ENCODE results near the gene KCNJ1. TPM values are rescaled to one million over a fixed set of nuclear protein-coding genes. Genes with fewer than 3 reads are reported as not detected.

The KCNJ1 gene
- total RNA-seq (not detected), polyA plus RNA-seq (under 1 TPM in 1 of 3 donors, not detected in 2; 0.10 TPM)
- long read RNA-seq, donor 1, result 0 reads
- long read RNA-seq, donor 2, result 0 reads
- long read RNA-seq, donor 3, result 0 reads
- long read RNA-seq, donor 4, result 0 reads
- long read RNA-seq, donor 5, result 0 reads
- long read RNA-seq, donor 6, result 0 reads
- long read RNA-seq, donor 7, result 0 reads
- long read RNA-seq, donor 8, result 0 reads
- long read RNA-seq, donor 9, result 0 reads
- long read RNA-seq, donor 10, result 0 reads

GRCh38 chr11:128867277-128867676 lies at the start of gene KCNJ1:
KCNJ1 (minus strand) TSS chr11:128867296; CDS start chr11:128840243, 27,053 bp downstream.
- Histone ChIP-seq H3K4me3 (no peak within 1 kb of the TSS), H3K27ac (no peak within 1 kb of the TSS), H3K4me1 (no peaks in the 10 kb centered on the region), H3K27me3 (no peaks in the 10 kb centered on the region), H3K9me3 (no peaks in the 10 kb centered on the region), H3K36me3 (no peaks in the 10 kb centered on the region)
- peak in 1 of 2 donors; percentile 46 for DNase-seq
- intact Hi-C loops (cut with DNase I; ENCODE audit: low total_unique reads), result no loop called here
- WGBS, 5 donors, result 36 to 60% (median 50%) methylated on average over 8 of the region's 8 CpGs
- TF ChIP-seq POLR2A (IDR thresholded peaks at IDR 0.05) (no peak), POLR2AphosphoS5 (IDR thresholded peaks at IDR 0.05) (no peak)

GRCh38 chr11:128916681-128917080 lies 49.6 kb upstream of the KCNJ1 start:
- WGBS, 5 donors, result 86 to 100% (median 93%) methylated on average over 2 of the region's 2 CpGs
- Histone ChIP-seq H3K27ac (no peak overlapping the region), H3K4me1 (no peaks in the 10 kb centered on the region)

GRCh38 chr11:128916037-128916572 lies 49.0 kb upstream of the KCNJ1 start:
- no peaks in the 10 kb centered on the region for H3K36me3 ChIP-seq
- H3K4me1 ChIP-seq, result no peaks in the 10 kb centered on the region
- H3K27ac ChIP-seq, result no peak overlapping the region
- peaks cover 0 to 17% (median 0%) of the 10 kb centered on the region in 3 donors for H3K27me3 ChIP-seq
- H3K4me3 ChIP-seq, result no peak overlapping the region
- 65 to 82% (median 70%) methylated on average over 3 of the region's 3 CpGs for WGBS, 5 donors
- intact Hi-C loops (cut with DNase I; ENCODE audit: low total_unique reads), result no loop called here
- DNase-seq, result no peak
- no peak for TF ChIP-seq POLR2AphosphoS5 (IDR thresholded peaks at IDR 0.05)
- no peak for TF ChIP-seq POLR2A (IDR thresholded peaks at IDR 0.05)
- no peak for TF ChIP-seq EP300 (IDR thresholded peaks at IDR 0.05)
- TF ChIP-seq, protein P1, sequence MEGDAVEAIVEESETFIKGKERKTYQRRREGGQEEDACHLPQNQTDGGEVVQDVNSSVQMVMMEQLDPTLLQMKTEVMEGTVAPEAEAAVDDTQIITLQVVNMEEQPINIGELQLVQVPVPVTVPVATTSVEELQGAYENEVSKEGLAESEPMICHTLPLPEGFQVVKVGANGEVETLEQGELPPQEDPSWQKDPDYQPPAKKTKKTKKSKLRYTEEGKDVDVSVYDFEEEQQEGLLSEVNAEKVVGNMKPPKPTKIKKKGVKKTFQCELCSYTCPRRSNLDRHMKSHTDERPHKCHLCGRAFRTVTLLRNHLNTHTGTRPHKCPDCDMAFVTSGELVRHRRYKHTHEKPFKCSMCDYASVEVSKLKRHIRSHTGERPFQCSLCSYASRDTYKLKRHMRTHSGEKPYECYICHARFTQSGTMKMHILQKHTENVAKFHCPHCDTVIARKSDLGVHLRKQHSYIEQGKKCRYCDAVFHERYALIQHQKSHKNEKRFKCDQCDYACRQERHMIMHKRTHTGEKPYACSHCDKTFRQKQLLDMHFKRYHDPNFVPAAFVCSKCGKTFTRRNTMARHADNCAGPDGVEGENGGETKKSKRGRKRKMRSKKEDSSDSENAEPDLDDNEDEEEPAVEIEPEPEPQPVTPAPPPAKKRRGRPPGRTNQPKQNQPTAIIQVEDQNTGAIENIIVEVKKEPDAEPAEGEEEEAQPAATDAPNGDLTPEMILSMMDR (IDR thresholded peaks at IDR 0.05), result no peak
- no peaks in the 10 kb centered on the region for H3K9me3 ChIP-seq

More at GRCh38 chr11:128916681-128917080, 49.6 kb upstream of the KCNJ1 start:
- no peaks in the 10 kb centered on the region for H3K36me3 ChIP-seq
- peaks cover 0 to 17% (median 0%) of the 10 kb centered on the region in 3 donors for H3K27me3 ChIP-seq
- H3K4me3 ChIP-seq, result no peak overlapping the region
- H3K9me3 ChIP-seq, result no peaks in the 10 kb centered on the region
- intact Hi-C loops (cut with DNase I; ENCODE audit: low total_unique reads), result no loop called here
- TF ChIP-seq, protein P1 (IDR thresholded peaks at IDR 0.05), result no peak
- TF ChIP-seq EP300 (IDR thresholded peaks at IDR 0.05) (no peak), POLR2AphosphoS5 (IDR thresholded peaks at IDR 0.05) (no peak), POLR2A (IDR thresholded peaks at IDR 0.05) (no peak)
- no peak for DNase-seq

DNA sequence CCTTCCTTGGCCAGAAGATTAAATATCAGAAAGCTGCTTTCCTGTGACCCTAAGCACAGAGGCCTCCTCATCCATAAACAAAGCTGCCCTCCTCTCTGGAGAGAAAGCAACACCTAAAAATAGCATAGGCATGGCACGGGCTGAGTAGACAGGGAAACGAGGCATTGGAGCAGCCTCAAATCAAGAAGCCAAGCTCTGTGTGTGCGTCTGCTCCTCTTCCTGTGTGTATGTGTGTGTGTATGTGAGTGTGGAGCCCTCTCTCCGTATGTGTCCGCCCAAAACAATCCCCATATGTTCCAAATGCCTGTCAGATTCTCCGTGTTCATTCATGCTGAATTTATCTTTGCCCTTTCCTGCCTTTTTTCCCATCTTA lies 48.0 kb upstream of the KCNJ1 start:
- Histone ChIP-seq H3K27me3 (peaks cover 0 to 11% (median 0%) of the 10 kb centered on the region in 3 donors), H3K9me3 (no peaks in the 10 kb centered on the region), H3K4me1 (peaks cover 0 to 3% (median 0%) of the 10 kb centered on the region in 4 donors), H3K27ac (no peak overlapping the region), H3K4me3 (no peak overlapping the region), H3K36me3 (no peaks in the 10 kb centered on the region)
- intact Hi-C loops (cut with DNase I; ENCODE audit: low total_unique reads), result no loop called here
- TF ChIP-seq EP300 (IDR thresholded peaks at IDR 0.05) (no peak), POLR2A (IDR thresholded peaks at IDR 0.05) (no peak), POLR2AphosphoS5 (IDR thresholded peaks at IDR 0.05) (no peak)
- TF ChIP-seq, protein P1 (IDR thresholded peaks at IDR 0.05), result no peak
- WGBS, 5 donors, result 63 to 81% (median 74%) methylated on average over 6 of the region's 6 CpGs
- DNase-seq, result no peak

Measured in stomach (tissue), 19 donors.